BE2C (cell line): Measurements from ENCODE around the gene DIPK1C.

Experiments used
- DNase-seq: peaks from one replicate; pipeline ENCODE4 v3.0.0-alpha.2; 2020
- H3K27me3 ChIP-seq: fragments of 250-450 bp; sonication (Bioruptor Pico); 2 replicates; pipeline ENCODE4 v1.5.1; 2020; ENCODE audit warnings: mild to moderate bottlenecking
- H3K36me3 ChIP-seq: fragments of 250-450 bp; sonication (Bioruptor Pico); 2 replicates; pipeline ENCODE4 v1.5.1; 2020; ENCODE audit warnings: mild to moderate bottlenecking
- H3K4me1 ChIP-seq: fragments of 250-450 bp; sonication (Bioruptor Pico); 2 replicates; pipeline ENCODE4 v1.5.1; 2020
- H3K4me3 ChIP-seq: 2 replicates; pipeline ENCODE4 v1.5.1; 2011; ENCODE audit warnings: low read depth, low read length
- H3K9me3 ChIP-seq: fragments of 250-450 bp; sonication (Bioruptor Pico); 2 replicates; pipeline ENCODE4 v1.5.1; 2020
- TF ChIP-seq, protein P1 (sequence below): IDR thresholded peaks from 2 replicates; pipeline ENCODE4 v1.5.1; 2012; ENCODE audit warnings: mild to moderate bottlenecking, low read depth, low read length

The DIPK1C gene

DNA sequence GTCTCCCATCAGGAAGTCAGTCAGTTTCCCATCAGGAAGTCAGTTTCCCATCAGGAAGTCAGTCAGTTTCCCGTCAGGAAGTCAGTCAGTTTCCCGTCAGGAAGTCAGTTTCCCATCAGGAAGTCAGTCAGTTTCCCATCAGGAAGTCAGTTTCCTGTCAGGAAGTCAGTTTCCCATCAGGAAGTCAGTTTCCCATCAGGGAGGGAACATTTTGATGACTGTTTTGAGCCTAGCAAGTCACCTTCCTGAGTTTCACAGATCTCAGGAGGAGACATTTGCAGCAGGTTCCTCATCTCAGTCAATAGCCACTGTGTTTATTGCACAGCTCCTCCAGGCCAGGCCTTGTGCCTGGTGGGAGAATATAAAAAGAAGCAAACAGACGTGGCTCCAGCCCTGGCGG is 31.9 kb downstream of the DIPK1C start:
- Histone ChIP-seq H3K27me3 (no peaks in the 10 kb centered on the region), H3K36me3 (no peaks in the 10 kb centered on the region), H3K4me1 (no peaks in the 10 kb centered on the region), H3K4me3 (no peak overlapping the region), H3K9me3 (no peaks in the 10 kb centered on the region)
- DNase-seq = no peak
- TF ChIP-seq, protein P1, sequence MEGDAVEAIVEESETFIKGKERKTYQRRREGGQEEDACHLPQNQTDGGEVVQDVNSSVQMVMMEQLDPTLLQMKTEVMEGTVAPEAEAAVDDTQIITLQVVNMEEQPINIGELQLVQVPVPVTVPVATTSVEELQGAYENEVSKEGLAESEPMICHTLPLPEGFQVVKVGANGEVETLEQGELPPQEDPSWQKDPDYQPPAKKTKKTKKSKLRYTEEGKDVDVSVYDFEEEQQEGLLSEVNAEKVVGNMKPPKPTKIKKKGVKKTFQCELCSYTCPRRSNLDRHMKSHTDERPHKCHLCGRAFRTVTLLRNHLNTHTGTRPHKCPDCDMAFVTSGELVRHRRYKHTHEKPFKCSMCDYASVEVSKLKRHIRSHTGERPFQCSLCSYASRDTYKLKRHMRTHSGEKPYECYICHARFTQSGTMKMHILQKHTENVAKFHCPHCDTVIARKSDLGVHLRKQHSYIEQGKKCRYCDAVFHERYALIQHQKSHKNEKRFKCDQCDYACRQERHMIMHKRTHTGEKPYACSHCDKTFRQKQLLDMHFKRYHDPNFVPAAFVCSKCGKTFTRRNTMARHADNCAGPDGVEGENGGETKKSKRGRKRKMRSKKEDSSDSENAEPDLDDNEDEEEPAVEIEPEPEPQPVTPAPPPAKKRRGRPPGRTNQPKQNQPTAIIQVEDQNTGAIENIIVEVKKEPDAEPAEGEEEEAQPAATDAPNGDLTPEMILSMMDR = no peak

DNA sequence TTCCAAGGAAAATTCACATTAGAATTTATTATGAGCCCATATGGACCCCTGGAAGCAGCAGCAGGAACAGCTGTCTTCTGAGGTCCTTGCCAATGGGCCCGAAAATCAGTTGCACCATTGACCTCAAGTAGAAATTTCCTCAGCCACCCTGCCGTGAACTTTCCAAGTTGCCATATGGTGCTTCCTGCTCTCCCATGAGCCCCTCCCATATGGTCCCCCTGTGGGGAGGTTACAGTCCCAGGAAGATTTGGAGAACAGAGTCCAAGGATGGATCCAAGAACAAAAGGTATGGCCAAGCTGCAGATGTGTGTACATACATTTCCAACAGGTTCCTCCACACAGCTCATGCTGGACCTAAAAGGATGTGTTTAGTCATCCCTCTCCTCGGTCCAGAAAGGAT is 34.6 kb downstream of the DIPK1C start:
- Histone ChIP-seq H3K9me3 (no peaks in the 10 kb centered on the region), H3K27me3 (no peaks in the 10 kb centered on the region), H3K4me1 (no peaks in the 10 kb centered on the region), H3K36me3 (no peaks in the 10 kb centered on the region), H3K4me3 (no peak overlapping the region)
- TF ChIP-seq, protein P1 = no peak
- no peak for DNase-seq

DNA sequence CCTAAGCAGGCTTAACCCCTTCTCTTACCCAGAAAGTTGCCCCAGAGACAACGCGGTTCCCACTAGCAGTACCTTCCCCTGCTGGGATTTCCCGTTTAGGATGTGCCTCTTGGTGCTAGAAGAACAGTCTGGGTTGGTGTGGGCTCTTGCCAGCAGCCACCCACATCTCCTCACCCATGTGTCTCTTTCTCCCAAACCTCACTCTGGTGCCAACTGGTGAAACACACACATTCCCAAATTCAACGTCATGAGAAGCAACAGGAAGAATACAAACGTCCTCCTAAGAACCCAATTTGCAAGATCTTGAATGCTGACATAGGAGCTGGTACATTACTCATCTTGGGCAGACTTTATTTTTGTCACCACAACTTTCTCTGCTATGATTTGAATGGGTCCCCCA is 36.2 kb downstream of the DIPK1C start:
- TF ChIP-seq, protein P1 = no peak
- no peak overlapping the region for H3K4me3 ChIP-seq
- no peaks in the 10 kb centered on the region for H3K9me3 ChIP-seq
- DNase-seq = no peak
- H3K4me1 ChIP-seq = no peaks in the 10 kb centered on the region
- H3K36me3 ChIP-seq = no peaks in the 10 kb centered on the region
- no peaks in the 10 kb centered on the region; the same call in 1 of the 2 replicates for H3K27me3 ChIP-seq

DNA sequence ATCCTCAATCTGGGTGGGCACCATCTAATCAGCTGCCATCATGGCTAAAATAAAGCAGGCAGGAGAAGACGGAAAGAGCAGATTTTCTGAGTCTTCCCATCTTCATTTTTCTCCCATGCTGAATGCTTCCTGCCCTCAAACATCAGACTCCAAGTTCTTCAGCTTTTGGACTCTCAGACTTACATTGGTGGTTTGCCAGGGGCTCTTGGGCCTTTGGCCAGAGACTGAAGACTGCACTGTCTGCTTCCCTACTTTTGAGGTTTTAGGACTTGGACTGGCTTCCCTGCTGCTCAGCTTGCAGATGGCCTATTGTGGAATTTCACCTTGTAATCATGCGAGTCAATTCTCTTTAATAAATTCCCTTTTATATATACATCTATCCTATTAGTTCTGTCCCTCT is 36.6 kb downstream of the DIPK1C start:
- H3K9me3 ChIP-seq = no peaks in the 10 kb centered on the region
- no peaks in the 10 kb centered on the region for H3K36me3 ChIP-seq
- TF ChIP-seq, protein P1 = no peak
- no peaks in the 10 kb centered on the region; the same call in 1 of the 2 replicates for H3K27me3 ChIP-seq
- DNase-seq = no peak
- H3K4me3 ChIP-seq = no peak overlapping the region
- H3K4me1 ChIP-seq = no peaks in the 10 kb centered on the region

DNA sequence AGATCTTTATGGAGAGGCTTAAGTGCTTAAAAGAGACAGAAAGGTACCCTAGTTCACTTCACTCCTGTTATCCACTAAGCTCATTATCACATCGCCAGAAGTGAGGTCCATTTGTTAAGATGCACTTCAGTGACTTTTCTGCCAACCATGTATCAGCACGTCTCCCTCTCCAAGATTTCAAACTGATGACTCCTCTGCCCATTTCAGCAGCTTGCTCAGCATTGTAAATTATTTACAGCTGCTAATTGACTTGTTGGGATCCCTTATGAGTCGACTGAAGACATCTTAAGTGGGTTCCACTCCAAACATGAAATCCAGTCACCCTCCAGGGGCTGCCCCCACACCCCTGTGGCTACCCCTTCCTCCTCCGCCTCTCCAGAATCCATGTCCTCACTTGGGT is 37.3 kb downstream of the DIPK1C start:
- no peaks in the 10 kb centered on the region for H3K4me1 ChIP-seq
- no peaks in the 10 kb centered on the region; the same call in 1 of the 2 replicates for H3K27me3 ChIP-seq
- H3K9me3 ChIP-seq = no peaks in the 10 kb centered on the region
- H3K36me3 ChIP-seq = no peaks in the 10 kb centered on the region
- TF ChIP-seq, protein P1 = no peak
- H3K4me3 ChIP-seq = no peak overlapping the region
- DNase-seq = no peak

DNA sequence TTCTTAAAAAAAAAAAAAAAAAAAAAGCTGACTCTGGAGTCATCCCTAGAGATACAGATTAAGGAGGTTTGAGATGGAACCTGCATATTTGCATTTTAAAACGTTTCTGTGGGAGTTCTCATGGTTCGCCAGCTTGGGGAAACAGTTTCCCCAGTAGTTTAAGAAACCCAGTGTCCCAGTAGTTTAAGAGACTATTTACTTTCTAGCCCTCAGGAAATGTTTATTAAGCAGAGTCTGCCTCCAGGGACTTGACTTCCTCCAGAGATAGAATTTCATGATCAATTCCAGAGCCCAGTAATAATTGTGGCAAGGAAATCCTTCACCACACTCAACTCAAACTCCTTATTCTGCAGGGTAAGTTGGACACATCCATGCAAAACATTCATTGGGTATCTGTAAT is 39.1 kb downstream of the DIPK1C start:
- TF ChIP-seq, protein P1 = no peak
- Histone ChIP-seq H3K4me1 (no peaks in the 10 kb centered on the region), H3K9me3 (no peaks in the 10 kb centered on the region), H3K36me3 (no peaks in the 10 kb centered on the region), H3K27me3 (no peaks in the 10 kb centered on the region; the same call in 1 of the 2 replicates), H3K4me3 (no peak overlapping the region)
- DNase-seq = no peak
